B cell (primary cell): ENCODE data around the gene ARHGAP40. TPM values are rescaled to one million over a fixed set of nuclear protein-coding genes. Genes with fewer than 3 reads are reported as not detected.

Source experiments
- ATAC-seq: fragments of 200-7000 bp; cut with Tn5 transposase; one replicate; pipeline ENCODE4 v1.10.0; 2021; ENCODE audit warnings: low read depth, mild to moderate bottlenecking, moderate number of reproducible peaks, moderate library complexity
- CTCF ChIA-PET: fragments of 350-600 bp; sonication (Branson Sonifier 250); formaldehyde crosslinking; loops from one replicate; lab custom pipeline; 2021; ENCODE audit warnings: antibody characterized with exemption, inconsistent platforms; lab: Charles Lee
- POLR2A ChIA-PET: fragments of 350-600 bp; sonication (Branson Sonifier 250); formaldehyde crosslinking; loops from one replicate; lab custom pipeline; 2021; ENCODE audit warnings: antibody characterized with exemption; lab: Charles Lee
- DNase-seq: peaks from one replicate; pipeline ENCODE4 v3.0.0; 2013
- H2AFZ ChIP-seq: 2 replicates; pipeline ENCODE4 v1.6.1; 2012; ENCODE audit warnings: mild to moderate bottlenecking, low read depth, low read length; ENCODE audit not compliant: insufficient read depth, poor library complexity, severe bottlenecking
- H3K27ac ChIP-seq, 2 donors: 1 replicate in 1 of 2; 2 replicates in 1 of 2; pipeline ENCODE4 v1.5.1; 2012 to 2013; ENCODE audit warnings: low read length in 2 of 2, mild to moderate bottlenecking in 2 of 2, moderate library complexity in 1 of 2
- H3K27me3 ChIP-seq, 4 experiments: fragments of 200-600 bp in 1 of 4; sonication (generic) in 1 of 4; replicated peaks in 1 of 4; 1 replicate in 2 of 4; 2 replicates in 2 of 4; pipeline versions ENCODE4 v1.6.1 to v1.7.0; 2013 to 2016; ENCODE audit warnings: low read length in 3 of 4, mild to moderate bottlenecking in 2 of 4, mixed read lengths in 1 of 4, moderate library complexity in 1 of 4; ENCODE audit not compliant: insufficient read depth in 4 of 4, control insufficient read depth in 3 of 4; ENCODE audit errors: control extremely low read depth in 1 of 4
- H3K36me3 ChIP-seq, 2 experiments: replicated peaks in 1 of 2; 1 replicate in 1 of 2; 2 replicates in 1 of 2; pipeline versions ENCODE4 v1.6.1 to v1.7.1; 2013; ENCODE audit warnings: low read length in 1 of 2; ENCODE audit not compliant: insufficient read depth in 2 of 2, control insufficient read depth in 1 of 2; ENCODE audit errors: control extremely low read depth in 1 of 2, extremely low read depth in 1 of 2
- H3K4me1 ChIP-seq, 2 donors: fragments of 200-600 bp in 1 of 2; sonication (generic) in 1 of 2; 1 replicate in 1 of 2; 2 replicates in 1 of 2; pipeline versions ENCODE4 v1.5.1 to v1.6.1; 2013 to 2017; ENCODE audit warnings: low read length in 2 of 2; ENCODE audit not compliant: control insufficient read depth in 2 of 2, insufficient read depth in 2 of 2
- H3K4me2 ChIP-seq: replicated peaks from 2 replicates; pipeline ENCODE3; 2012; ENCODE audit warnings: mild to moderate bottlenecking, low read depth, low read length; ENCODE audit not compliant: poor library complexity, severe bottlenecking
- H3K4me3 ChIP-seq, 5 experiments: fragments of 200-600 bp in 1 of 5; sonication (generic) in 1 of 5; 1 replicate in 3 of 5; 2 replicates in 2 of 5; pipeline versions ENCODE4 v1.5.1 to v1.7.0; 2011 to 2016; ENCODE audit warnings: low read length in 4 of 5, mild to moderate bottlenecking in 4 of 5, low read depth in 2 of 5, control low read depth in 1 of 5, moderate library complexity in 1 of 5; ENCODE audit not compliant: insufficient read depth in 1 of 5; ENCODE audit errors: control extremely low read depth in 1 of 5, extremely low read depth in 1 of 5
- H3K79me2 ChIP-seq: fragments of 200-600 bp; sonication (generic); one replicate; pipeline ENCODE4 v1.6.0; 2016; ENCODE audit warnings: low read length; ENCODE audit not compliant: control insufficient read depth, insufficient read depth
- H3K9ac ChIP-seq: fragments of 200-600 bp; sonication (generic); 2 replicates; pipeline ENCODE4 v1.6.1; 2017; ENCODE audit warnings: mild to moderate bottlenecking, low read length, moderate library complexity
- H3K9me3 ChIP-seq, 3 donors: one replicate each; pipeline versions ENCODE4 v1.6.1 to v1.7.1; 2013; ENCODE audit warnings: low read length in 2 of 3; ENCODE audit not compliant: control insufficient read depth in 2 of 3, insufficient read depth in 1 of 3; ENCODE audit errors: control extremely low read depth in 1 of 3
- H4K20me1 ChIP-seq: 2 replicates; pipeline ENCODE4 v1.6.0; 2012; ENCODE audit warnings: mild to moderate bottlenecking, low read length; ENCODE audit not compliant: insufficient read depth, control insufficient read depth, poor library complexity, severe bottlenecking
- H3K27ac Mint-ChIP-seq: one replicate; pipeline ENCODE4 v1.8.0; 2021; ENCODE audit warnings: mixed read lengths
- H3K27me3 Mint-ChIP-seq: one replicate; pipeline ENCODE4 v1.8.0; 2021; ENCODE audit warnings: mixed read lengths
- H3K4me1 Mint-ChIP-seq: one replicate; pipeline ENCODE4 v1.8.0; 2021; ENCODE audit warnings: mixed read lengths
- H3K4me3 Mint-ChIP-seq: one replicate; pipeline ENCODE4 v1.8.0; 2021; ENCODE audit warnings: mixed read lengths
- H3K9me3 Mint-ChIP-seq: one replicate; pipeline ENCODE4 v1.8.0; 2022; ENCODE audit warnings: mixed read lengths; ENCODE audit not compliant: insufficient read depth
- EZH2 ChIP-seq: IDR thresholded peaks from 2 replicates; pipeline ENCODE4 v1.6.1; 2012; ENCODE audit warnings: borderline replicate concordance, low read depth, mild to moderate bottlenecking, moderate library complexity, low read length; ENCODE audit not compliant: insufficient read depth, poor library complexity, severe bottlenecking
- WGBS: methylation state at CpG from one replicate; pipeline ENCODE4 v1.1.5; 2013; ENCODE audit warnings: missing lambda C conversion rate; ENCODE audit not compliant: insufficient coverage; 5-methylcytosine and 5-hydroxymethylcytosine counted together
- intact Hi-C: fragments of 100-400 bp; cut with micrococcal nuclease; formaldehyde crosslinking; loops from one replicate; pipeline ENCODE4 v1.10.0; 2022
- polyA plus RNA-seq: library from polyadenylated mRNA; depleted of rRNA; stranded (reverse); fragments of >200 nt; gene quantifications from 2 replicates; pipeline ENCODE4 v1.2.3, GENCODE V29; 2012
- total RNA-seq, 2 donors: library from RNA; stranded (reverse); fragments of 120-200 nt in 1 of 2; gene quantifications; 1 replicate in 1 of 2; 2 replicates in 1 of 2; pipeline versions ENCODE4 v1.2.3 to v1.2.4, GENCODE V29; 2013 to 2022
- TF ChIP-seq, protein P1 (sequence below): fragments of 200-600 bp; IDR thresholded peaks from one replicate; pipeline ENCODE4 v1.8.0; 2022; ENCODE audit warnings: antibody characterized with exemption, mild to moderate bottlenecking

The ARHGAP40 gene
- total and polyA plus RNA-seq, 2 donors (not counting 1 experiment from before 2014, with no cell fraction given), result not detected

GRCh38 chr20:38600057-38600456, 1.6 kb upstream of the ARHGAP40 start:
- H3K36me3 ChIP-seq, result no peaks in the 10 kb centered on the region
- H3K27ac ChIP-seq, result no peak overlapping the region
- H3K79me2 ChIP-seq, result no peaks in the 10 kb centered on the region
- Mint-ChIP-seq H3K4me1 (peaks cover 8% of the 10 kb centered on the region), H3K27ac (no peak overlapping the region), H3K9me3 (no peaks in the 10 kb centered on the region), H3K27me3 (peaks cover 57% of the 10 kb centered on the region), H3K4me3 (no peak overlapping the region)
- H3K27me3 ChIP-seq, result peaks cover 0 to 30% (median 12%) of the 10 kb centered on the region in 4 experiments
- peaks cover 0 to 5% (median 0%) of the 10 kb centered on the region in 3 donors for H3K9me3 ChIP-seq
- no peaks in the 10 kb centered on the region for H4K20me1 ChIP-seq
- WGBS, result 100% methylated on average over 1 of the region's 1 CpG
- H2AFZ ChIP-seq, result no peak overlapping the region
- no peak for DNase-seq
- intact Hi-C loops, result no loop called here
- no peak for TF ChIP-seq EZH2
- TF ChIP-seq, protein P1, sequence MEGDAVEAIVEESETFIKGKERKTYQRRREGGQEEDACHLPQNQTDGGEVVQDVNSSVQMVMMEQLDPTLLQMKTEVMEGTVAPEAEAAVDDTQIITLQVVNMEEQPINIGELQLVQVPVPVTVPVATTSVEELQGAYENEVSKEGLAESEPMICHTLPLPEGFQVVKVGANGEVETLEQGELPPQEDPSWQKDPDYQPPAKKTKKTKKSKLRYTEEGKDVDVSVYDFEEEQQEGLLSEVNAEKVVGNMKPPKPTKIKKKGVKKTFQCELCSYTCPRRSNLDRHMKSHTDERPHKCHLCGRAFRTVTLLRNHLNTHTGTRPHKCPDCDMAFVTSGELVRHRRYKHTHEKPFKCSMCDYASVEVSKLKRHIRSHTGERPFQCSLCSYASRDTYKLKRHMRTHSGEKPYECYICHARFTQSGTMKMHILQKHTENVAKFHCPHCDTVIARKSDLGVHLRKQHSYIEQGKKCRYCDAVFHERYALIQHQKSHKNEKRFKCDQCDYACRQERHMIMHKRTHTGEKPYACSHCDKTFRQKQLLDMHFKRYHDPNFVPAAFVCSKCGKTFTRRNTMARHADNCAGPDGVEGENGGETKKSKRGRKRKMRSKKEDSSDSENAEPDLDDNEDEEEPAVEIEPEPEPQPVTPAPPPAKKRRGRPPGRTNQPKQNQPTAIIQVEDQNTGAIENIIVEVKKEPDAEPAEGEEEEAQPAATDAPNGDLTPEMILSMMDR, result no peak
- H3K4me3 ChIP-seq, result no peak overlapping the region
- peaks cover 5 to 9% of the 10 kb centered on the region in 2 donors for H3K4me1 ChIP-seq
- no peak for ATAC-seq
- POLR2A ChIA-PET, result no interaction called here
- H3K4me2 ChIP-seq, result no peak overlapping the region
- CTCF ChIA-PET, result no interaction called here
- H3K9ac ChIP-seq, result no peak overlapping the region

GRCh38 chr20:38602185-38602581, 574 bp downstream of the ARHGAP40 start:
- Histone ChIP-seq H2AFZ (no peak overlapping the region), H3K27me3 (peaks cover 0 to 32% (median 16%) of the 10 kb centered on the region in 4 experiments), H3K9me3 (peaks cover 0 to 5% (median 0%) of the 10 kb centered on the region in 3 donors), H4K20me1 (no peaks in the 10 kb centered on the region), H3K9ac (no peak overlapping the region), H3K79me2 (no peaks in the 10 kb centered on the region), H3K4me1 (peaks cover 5 to 9% of the 10 kb centered on the region in 2 donors), H3K27ac (no peak overlapping the region), H3K4me3 (no peak overlapping the region), H3K36me3 (no peaks in the 10 kb centered on the region), H3K4me2 (no peak overlapping the region)
- ChIA-PET POLR2A (no interaction called here), CTCF (no interaction called here)
- no peak overlapping the region for H3K4me3 Mint-ChIP-seq
- peaks cover 67% of the 10 kb centered on the region for H3K27me3 Mint-ChIP-seq
- ATAC-seq (no peak), DNase-seq (no peak)
- H3K9me3 Mint-ChIP-seq, result no peaks in the 10 kb centered on the region
- H3K27ac Mint-ChIP-seq, result no peak overlapping the region
- peaks cover 8% of the 10 kb centered on the region for H3K4me1 Mint-ChIP-seq
- TF ChIP-seq, protein P1, result no peak
- no peak for TF ChIP-seq EZH2
- intact Hi-C loops, result no loop called here
- WGBS, result 17% methylated on average over 3 of the region's 5 CpGs
